Measurements from ENCODE around the gene ADSS1. TPM values are rescaled to one million over a fixed set of nuclear protein-coding genes. Genes with fewer than 3 reads are reported as not detected.

The ADSS1 gene
- total RNA-seq, 3 donors from 2014 or later: 6.9 to 13.0 (median 7.3) TPM

GRCh38 chr14:104742586-104743455, 18.8 kb downstream of the ADSS1 start:
- intact Hi-C loops (cut with DNase I; ENCODE audit: low total_unique reads): no loop called here

GRCh38 chr14:104743461-104744380, 19.7 kb downstream of the ADSS1 start:
- intact Hi-C loops (cut with DNase I; ENCODE audit: low total_unique reads): no loop called here
- no peak overlapping the region for H3K4me3 ChIP-seq
- no peak for TF ChIP-seq POLR2AphosphoS5 (IDR thresholded peaks at IDR 0.05)
- H3K36me3 ChIP-seq: no peaks in the 10 kb centered on the region
- H3K4me1 ChIP-seq: no peaks in the 10 kb centered on the region
- H3K27me3 ChIP-seq: no peaks in the 10 kb centered on the region
- no peak overlapping the region for H3K27ac ChIP-seq
- no peaks in the 10 kb centered on the region for H3K9me3 ChIP-seq
- no peak for DNase-seq (ENCODE audit: low spot score in 2 of 2)

More at GRCh38 chr14:104742586-104743455, 18.8 kb downstream of the ADSS1 start:
- Histone ChIP-seq H3K9me3 (no peaks in the 10 kb centered on the region), H3K4me1 (no peaks in the 10 kb centered on the region), H3K27ac (no peak overlapping the region), H3K36me3 (no peaks in the 10 kb centered on the region), H3K4me3 (no peak overlapping the region), H3K27me3 (no peaks in the 10 kb centered on the region)
- no peak for DNase-seq (ENCODE audit: low spot score in 2 of 2)
- TF ChIP-seq POLR2AphosphoS5 (IDR thresholded peaks at IDR 0.05) (no peak), POLR2A (IDR thresholded peaks at IDR 0.05) (no peak), CTCF (IDR thresholded peaks at IDR 0.05) (no peak)

- Histone ChIP-seq H3K9me3 (no peaks in the 10 kb centered on the region), H3K27ac (no peak overlapping the region), H3K4me3 (no peak overlapping the region), H3K36me3 (no peaks in the 10 kb centered on the region), H3K4me1 (no peaks in the 10 kb centered on the region), H3K27me3 (no peaks in the 10 kb centered on the region)
- TF ChIP-seq CTCF (IDR thresholded peaks at IDR 0.05) (no peak), POLR2AphosphoS5 (IDR thresholded peaks at IDR 0.05) (no peak), POLR2A (IDR thresholded peaks at IDR 0.05) (no peak)
- intact Hi-C loops (cut with DNase I; ENCODE audit: low total_unique reads): no loop called here
- DNase-seq (ENCODE audit: low spot score in 2 of 2): no peak
Observed at GRCh38 chr14:104744484-104744883, 20.5 kb downstream of the ADSS1 start.

- H3K36me3 ChIP-seq: no peaks in the 10 kb centered on the region
- TF ChIP-seq POLR2AphosphoS5 (IDR thresholded peaks at IDR 0.05) (no peak), CTCF (IDR thresholded peaks at IDR 0.05) (no peak), POLR2A (IDR thresholded peaks at IDR 0.05) (no peak)
- H3K4me1 ChIP-seq: no peaks in the 10 kb centered on the region
- H3K27me3 ChIP-seq: no peaks in the 10 kb centered on the region
- H3K9me3 ChIP-seq: no peaks in the 10 kb centered on the region
- H3K27ac ChIP-seq: no peak overlapping the region
- H3K4me3 ChIP-seq: no peak overlapping the region
- intact Hi-C loops (cut with DNase I; ENCODE audit: low total_unique reads): no loop called here
- no peak for DNase-seq (ENCODE audit: low spot score in 2 of 2)
Observed at GRCh38 chr14:104745431-104745830, 21.4 kb downstream of the ADSS1 start.

- TF ChIP-seq CTCF (IDR thresholded peaks at IDR 0.05) (no peak), POLR2A (IDR thresholded peaks at IDR 0.05) (no peak), POLR2AphosphoS5 (IDR thresholded peaks at IDR 0.05) (no peak)
- Histone ChIP-seq H3K36me3 (no peaks in the 10 kb centered on the region), H3K27me3 (no peaks in the 10 kb centered on the region), H3K9me3 (no peaks in the 10 kb centered on the region), H3K4me1 (no peaks in the 10 kb centered on the region), H3K4me3 (no peak overlapping the region), H3K27ac (no peak overlapping the region)
- intact Hi-C loops (cut with DNase I; ENCODE audit: low total_unique reads): no loop called here
- no peak for DNase-seq (ENCODE audit: low spot score in 2 of 2)
Observed at GRCh38 chr14:104746071-104746545, 22.1 kb downstream of the ADSS1 start.
